ENCODE data around the gene TBX3.

TBX3 gene

GRCh38 chr12:114681116-114681871 lies 2.7 kb downstream of the TBX3 start:
- no peak for DNase-seq

GRCh38 chr12:114680604-114681069 lies 3.3 kb downstream of the TBX3 start:
- DNase-seq = no peak

- no peak for DNase-seq
Measured at GRCh38 chr12:114679942-114680341, 4.0 kb downstream of the TBX3 start.

GRCh38 chr12:114679452-114679875 lies 4.5 kb downstream of the TBX3 start:
- no peak for DNase-seq

- DNase-seq = no peak
Measured at GRCh38 chr12:114678718-114679117, 5.3 kb downstream of the TBX3 start.

GRCh38 chr12:114678028-114678427 lies 5.9 kb downstream of the TBX3 start:
- DNase-seq = no peak

- no peak for DNase-seq
Measured at GRCh38 chr12:114676142-114676741, 7.7 kb downstream of the TBX3 start.

- DNase-seq = no peak
Measured at GRCh38 chr12:114674251-114675047, 9.5 kb downstream of the TBX3 start.

GRCh38 chr12:114673901-114674250 lies 10.1 kb downstream of the TBX3 start:
- no peak for DNase-seq

- DNase-seq = no peak
Measured at GRCh38 chr12:114673169-114673833, 10.7 kb downstream of the TBX3 start.

GRCh38 chr12:114672817-114673168 lies 11.2 kb downstream of the TBX3 start:
- no peak for DNase-seq

- no peak for DNase-seq
Measured at GRCh38 chr12:114671443-114672411, 12.2 kb downstream of the TBX3 start.

GRCh38 chr12:114671066-114671442 lies 12.9 kb downstream of the TBX3 start:
- no peak for DNase-seq

- DNase-seq = no peak
Measured at GRCh38 chr12:114670291-114670980, 13.5 kb downstream of the TBX3 start.

GRCh38 chr12:114669401-114670290 lies 14.3 kb downstream of the TBX3 start:
- no peak for DNase-seq

GRCh38 chr12:114668886-114669288 lies 15.1 kb downstream of the TBX3 start:
- no peak for DNase-seq

- DNase-seq = no peak
Measured at GRCh38 chr12:114668151-114668885, 15.7 kb downstream of the TBX3 start.

- no peak for DNase-seq
Measured at GRCh38 chr12:114667669-114668150, 16.3 kb downstream of the TBX3 start.

Data from CD4-positive, alpha-beta T cell treated with Interleukin-4 for 4 hours (primary cell).